Measurements from ENCODE around the gene SLC22A12. TPM values are rescaled to one million over a fixed set of nuclear protein-coding genes. Genes with fewer than 3 reads are reported as not detected.

Gene SLC22A12
- total and polyA plus RNA-seq, 2 of the 8 experiments (the other 6 are each of a cell fraction or from before 2014, with no cell fraction given) = not detected

GRCh38 chr11:64588701-64589100, 2.3 kb upstream of the SLC22A12 start:
- no peak overlapping the region for H3K18ac ChIP-seq (ENCODE audit: extremely low read depth, low read length)
- no peak for DNase-seq (ENCODE audit: low read depth in 1 of 2, low spot score in 2 of 2)
- H3K79me1 ChIP-seq (ENCODE audit: low read depth, low read length) = no peaks in the 10 kb centered on the region
- no peak for FAIRE-seq
- H3K9ac ChIP-seq (replicated peaks in 1 of 4; ENCODE audit: extremely low read depth in 1 of 4, low read depth in 3 of 4, low read length in 3 of 4) = no peak overlapping the region
- H3K36me3 ChIP-seq (ENCODE audit: control insufficient read depth in 2 of 4, insufficient read depth in 4 of 4, low read length in 3 of 4) = no peaks in the 10 kb centered on the region
- H3K79me2 ChIP-seq (ENCODE audit: control insufficient read depth in 1 of 2, insufficient read depth in 2 of 2, low read length in 2 of 2) = no peaks in the 10 kb centered on the region
- H2BK15ac ChIP-seq (ENCODE audit: low read length) = no peak overlapping the region
- peaks cover 0 to 2% (median 0%) of the 10 kb centered on the region in 4 experiments; a peak in 1 of 7 replicates for H3K27me3 ChIP-seq (replicated peaks in 1 of 4; ENCODE audit: control insufficient read depth in 3 of 4, extremely low read depth in 1 of 4, insufficient read depth in 3 of 4, low read length in 3 of 4)
- no peaks in the 10 kb centered on the region; the same call in 1 of the 2 replicates for H3K23me2 ChIP-seq (ENCODE audit: low read depth, low read length)
- H4K8ac ChIP-seq (ENCODE audit: extremely low read depth, insufficient read depth, low read length) = no peak overlapping the region
- H2BK20ac ChIP-seq (ENCODE audit: low read length) = no peak overlapping the region
- no peak overlapping the region for H2BK12ac ChIP-seq (ENCODE audit: low read depth, low read length)
- H3K4me1 ChIP-seq (replicated peaks in 1 of 4; ENCODE audit: control insufficient read depth in 3 of 4, insufficient read depth in 4 of 4, low read length in 3 of 4) = no peaks in the 10 kb centered on the region
- no peak overlapping the region for H2AK5ac ChIP-seq (ENCODE audit: low read depth, low read length)
- TF ChIP-seq CBX5 (IDR thresholded peaks at IDR 0.05; ENCODE audit: low read depth, low read length) = no peak
- no peak for TF ChIP-seq EGR1 (IDR thresholded peaks at IDR 0.05; ENCODE audit: borderline replicate concordance, low read depth, low read length)
- TF ChIP-seq TAF7 (optimal IDR thresholded peaks at IDR 0.05; ENCODE audit: borderline replicate concordance, low read depth, low read length) = no peak
- no peak for TF ChIP-seq GABPA (IDR thresholded peaks at IDR 0.05; ENCODE audit: borderline replicate concordance, insufficient read depth, low read length)
- no peak for TF ChIP-seq SRF (IDR thresholded peaks at IDR 0.05; ENCODE audit: low read depth, low read length)
- TF ChIP-seq FOSL1 (IDR thresholded peaks at IDR 0.05; ENCODE audit: insufficient read depth, low read depth, low read length) = no peak
- no peak for TF ChIP-seq SIRT6 (IDR thresholded peaks at IDR 0.05; ENCODE audit: low read length)
- TF ChIP-seq KDM1A (IDR thresholded peaks at IDR 0.05; ENCODE audit: borderline replicate concordance, low read length) = no peak
- TF ChIP-seq SAP30 (IDR thresholded peaks at IDR 0.05; ENCODE audit: insufficient read depth, insufficient replicate concordance, low read length) = no peak
- no peak overlapping the region for H4K91ac ChIP-seq (replicated peaks; ENCODE audit: insufficient read length, low read length)
- H3K4ac ChIP-seq (replicated peaks; ENCODE audit: insufficient read length, low read depth, low read length) = no peak overlapping the region
- no peak overlapping the region for H3K14ac ChIP-seq (ENCODE audit: insufficient read length)
- H3K4me3 ChIP-seq (ENCODE audit: extremely low read depth in 1 of 4, insufficient read depth in 2 of 4, low read depth in 3 of 4, low read length in 4 of 4) = no peak overlapping the region
- no peak overlapping the region for H4K5ac ChIP-seq (ENCODE audit: insufficient read length, low read depth, low read length)
- H4K20me1 ChIP-seq (replicated peaks in 1 of 2; ENCODE audit: control insufficient read depth in 1 of 2, insufficient read depth in 2 of 2, low read length in 2 of 2) = no peaks in the 10 kb centered on the region
- 86% methylated on average over 2 of the region's 2 CpGs; no CpG with 5 or more reads in 1 of the 2 experiments for WGBS, 2 experiments (ENCODE audit: extremely low coverage in 1 of 2, insufficient coverage in 1 of 2, insufficient read length in 1 of 2, insufficient replicate concordance in 2 of 2, low coverage in 1 of 2, low lambda C conversion rate in 2 of 2, missing lambda C conversion rate in 1 of 2)
- ChIA-PET CTCF (ENCODE audit: partially characterized antibody) (interaction anchor here (1.6 to 2.4 kb wide), 2 partner anchors 23 to 68 kb away, joined by 3 to 6 read pairs; no protein-coding TSS in a partner anchor), POLR2A (ENCODE audit: partially characterized antibody) (no interaction called here)
- no peak overlapping the region for H2AFZ ChIP-seq (ENCODE audit: low read length)
- peaks cover 0 to 6% of the 10 kb centered on the region in 2 experiments; a peak in 1 of 4 replicates for H3K9me3 ChIP-seq (ENCODE audit: insufficient read depth in 2 of 2, low read depth in 1 of 2, low read length in 1 of 2)
- H2BK120ac ChIP-seq (replicated peaks; ENCODE audit: low read depth, low read length) = no peak overlapping the region
- H2BK5ac ChIP-seq (ENCODE audit: low read depth, low read length) = no peak overlapping the region
- H3K27ac ChIP-seq (ENCODE audit: low read depth, low read length) = no peak overlapping the region
- H3K56ac ChIP-seq (replicated peaks; ENCODE audit: insufficient read length, low read depth, low read length) = no peak overlapping the region
- H3K23ac ChIP-seq (ENCODE audit: insufficient read length) = no peak overlapping the region
- H3K4me2 ChIP-seq (ENCODE audit: insufficient read depth in 1 of 2, low read depth in 2 of 2, low read length in 2 of 2) = no peak overlapping the region

Measured in H1 (cell line).